Measurements from ENCODE around the gene TAGAP. TPM values are rescaled to one million over a fixed set of nuclear protein-coding genes. Genes with fewer than 3 reads are reported as not detected.

The TAGAP gene
- total and polyA plus RNA-seq, 2 of the 8 experiments (the other 6 are each of a cell fraction or from before 2014, with no cell fraction given) = not detected

- H3K4me1 ChIP-seq (replicated peaks in 1 of 4; ENCODE audit: control insufficient read depth in 3 of 4, insufficient read depth in 4 of 4, low read length in 3 of 4) = peaks cover 0 to 2% (median 0%) of the 10 kb centered on the region in 4 experiments; a peak in 1 of 7 replicates
- FAIRE-seq = no peak
- H3K14ac ChIP-seq (ENCODE audit: insufficient read length) = no peak overlapping the region
- CTCF ChIA-PET (ENCODE audit: partially characterized antibody) = interaction anchor here (0.6 to 1.1 kb wide), 2 partner anchors 46 to 853 kb away, joined by 4 read pairs; no protein-coding TSS in a partner anchor
- H3K23me2 ChIP-seq (ENCODE audit: low read depth, low read length) = peaks cover 11% of the 10 kb centered on the region
- H2BK5ac ChIP-seq (ENCODE audit: low read depth, low read length) = no peak overlapping the region
- H3K27ac ChIP-seq (ENCODE audit: low read depth, low read length) = no peak overlapping the region
- H4K20me1 ChIP-seq (replicated peaks in 1 of 2; ENCODE audit: control insufficient read depth in 1 of 2, insufficient read depth in 2 of 2, low read length in 2 of 2) = no peaks in the 10 kb centered on the region
- no peaks in the 10 kb centered on the region for H3K79me2 ChIP-seq (ENCODE audit: control insufficient read depth in 1 of 2, insufficient read depth in 2 of 2, low read length in 2 of 2)
- H4K8ac ChIP-seq (ENCODE audit: extremely low read depth, insufficient read depth, low read length) = no peak overlapping the region
- no peak overlapping the region for H2BK20ac ChIP-seq (ENCODE audit: low read length)
- no peaks in the 10 kb centered on the region for H3K9me3 ChIP-seq (ENCODE audit: insufficient read depth in 2 of 2, low read depth in 1 of 2, low read length in 1 of 2)
- POLR2A ChIA-PET (ENCODE audit: partially characterized antibody) = no interaction called here
- H2AK5ac ChIP-seq (ENCODE audit: low read depth, low read length) = no peak overlapping the region
- no peak overlapping the region for H2AFZ ChIP-seq (ENCODE audit: low read length)
- TF ChIP-seq ZNF274 (IDR thresholded peaks at IDR 0.05; ENCODE audit: borderline replicate concordance, extremely low read depth, low read length) (no peak), SP4 (IDR thresholded peaks at IDR 0.05; ENCODE audit: low read length) (no peak), RBBP5 (IDR thresholded peaks at IDR 0.05; ENCODE audit: borderline replicate concordance, low read depth, low read length) (no peak), SIRT6 (IDR thresholded peaks at IDR 0.05; ENCODE audit: low read length) (no peak), KDM5A (IDR thresholded peaks at IDR 0.05; ENCODE audit: low read length) (no peak), KDM4A (IDR thresholded peaks at IDR 0.05; ENCODE audit: low read depth, low read length, severe bottlenecking) (no peak), CBX8 (IDR thresholded peaks at IDR 0.05; ENCODE audit: borderline replicate concordance, low read depth, low read length) (no peak), YY1 (IDR thresholded peaks at IDR 0.05; ENCODE audit: low read depth, low read length) (no peak), POU5F1 (IDR thresholded peaks at IDR 0.05; ENCODE audit: low read depth, low read length) (no peak), HDAC6 (IDR thresholded peaks at IDR 0.05; ENCODE audit: low read depth, low read length) (no peak), RFX5 (IDR thresholded peaks at IDR 0.05; ENCODE audit: borderline replicate concordance, low read depth, low read length) (no peak), TEAD4 (IDR thresholded peaks at IDR 0.05; ENCODE audit: low read depth, low read length) (no peak), TBP (IDR thresholded peaks at IDR 0.05; ENCODE audit: low read depth, low read length) (no peak), NRF1 (IDR thresholded peaks at IDR 0.05; ENCODE audit: low read depth, low read length) (no peak)
- no peak overlapping the region for H3K9ac ChIP-seq (replicated peaks in 1 of 4; ENCODE audit: extremely low read depth in 1 of 4, low read depth in 3 of 4, low read length in 3 of 4)
- no peaks in the 10 kb centered on the region for H3K36me3 ChIP-seq (ENCODE audit: control insufficient read depth in 2 of 4, insufficient read depth in 4 of 4, low read length in 3 of 4)
- H4K5ac ChIP-seq (ENCODE audit: insufficient read length, low read depth, low read length) = no peak overlapping the region
- no peak overlapping the region for H3K4me3 ChIP-seq (ENCODE audit: extremely low read depth in 1 of 4, insufficient read depth in 2 of 4, low read depth in 3 of 4, low read length in 4 of 4)
- H3K4me2 ChIP-seq (ENCODE audit: insufficient read depth in 1 of 2, low read depth in 2 of 2, low read length in 2 of 2) = no peak overlapping the region
- no peaks in the 10 kb centered on the region for H3K27me3 ChIP-seq (replicated peaks in 1 of 4; ENCODE audit: control insufficient read depth in 3 of 4, extremely low read depth in 1 of 4, insufficient read depth in 3 of 4, low read length in 3 of 4)
- WGBS, 2 experiments (ENCODE audit: extremely low coverage in 1 of 2, insufficient coverage in 1 of 2, insufficient read length in 1 of 2, insufficient replicate concordance in 2 of 2, low coverage in 1 of 2, low lambda C conversion rate in 2 of 2, missing lambda C conversion rate in 1 of 2) = 91% methylated on average over 2 of the region's 2 CpGs; no CpG with 5 or more reads in 1 of the 2 experiments
- H3K23ac ChIP-seq (ENCODE audit: insufficient read length) = no peak overlapping the region
- H3K4ac ChIP-seq (replicated peaks; ENCODE audit: insufficient read length, low read depth, low read length) = no peak overlapping the region
- no peaks in the 10 kb centered on the region for H3K79me1 ChIP-seq (ENCODE audit: low read depth, low read length)
- no peak overlapping the region for H2BK15ac ChIP-seq (ENCODE audit: low read length)
- H2BK120ac ChIP-seq (replicated peaks; ENCODE audit: low read depth, low read length) = no peak overlapping the region
- no peak overlapping the region for H2BK12ac ChIP-seq (ENCODE audit: low read depth, low read length)
- no peak for DNase-seq (ENCODE audit: low read depth in 1 of 2, low spot score in 2 of 2)
- H3K18ac ChIP-seq (ENCODE audit: extremely low read depth, low read length) = no peak overlapping the region
- H4K91ac ChIP-seq (replicated peaks; ENCODE audit: insufficient read length, low read length) = no peak overlapping the region
- H3K56ac ChIP-seq (replicated peaks; ENCODE audit: insufficient read length, low read depth, low read length) = no peak overlapping the region
Observed at GRCh38 chr6:158996856-158997255, 47.9 kb downstream of the TAGAP start.
